ENCODE results near the gene GALNT14.

DNA sequence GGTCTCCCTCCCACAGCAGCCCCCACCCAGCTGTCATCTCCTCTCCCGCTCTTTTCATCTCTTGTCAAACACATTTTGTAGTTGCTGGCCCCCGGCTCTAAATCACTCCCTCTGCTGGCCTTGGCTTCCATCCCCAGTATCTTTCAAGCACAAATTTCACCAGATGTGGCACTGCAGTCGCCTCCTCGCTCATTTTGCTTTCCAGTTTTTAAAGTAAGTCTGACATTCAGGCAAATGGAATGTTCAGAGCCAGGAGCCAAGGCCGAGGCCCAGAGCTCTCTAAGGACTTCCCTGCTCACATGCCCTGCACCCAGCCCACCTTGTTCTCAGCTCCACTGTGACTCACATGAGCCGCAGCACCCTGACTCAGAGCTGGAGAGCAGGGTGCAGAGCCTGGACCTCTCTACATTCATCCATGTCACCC is 158.4 kb downstream of the GALNT14 start:
- no peak for TF ChIP-seq CTCF (IDR thresholded peaks at IDR 0.05)
- TF ChIP-seq ZFX (IDR thresholded peaks at IDR 0.05; ENCODE audit: borderline replicate concordance) = no peak

All from 22Rv1 (cell line).